ENCODE measurements around the gene TDRD7. TPM values are rescaled to one million over a fixed set of nuclear protein-coding genes. Genes with fewer than 3 reads are reported as not detected.

Gene TDRD7
- total and polyA plus RNA-seq, 2 of the 13 experiments (the other 11 are each of a cell fraction or from before 2014, with no cell fraction given), result 9.8 to 15.5 TPM

GRCh38 chr9:97521576-97522333 lies 109.9 kb downstream of the TDRD7 start (continued):
- TF ChIP-seq USF2 (IDR thresholded peaks at IDR 0.05; ENCODE audit: low read depth, low read length) (no peak), USF2 (CRISPR knock-in tag; IDR thresholded peaks at IDR 0.05; ENCODE audit: borderline replicate concordance) (no peak), HDAC1 (CRISPR knock-in tag; IDR thresholded peaks at IDR 0.05) (no peak), ZNF101 (CRISPR knock-in tag; IDR thresholded peaks at IDR 0.05; ENCODE audit: borderline replicate concordance, low read depth) (no peak)

- Histone ChIP-seq H3K9ac (ENCODE audit: insufficient read depth, low read depth, low read length) (no peak overlapping the region), H2AFZ (ENCODE audit: low read length) (no peak overlapping the region), H3K4me3 (replicated peaks in 1 of 3; ENCODE audit: insufficient read depth in 1 of 3, low read depth in 2 of 3, low read length in 3 of 3) (no peak overlapping the region), H3K4me1 (ENCODE audit: insufficient read depth, low read length) (no peaks in the 10 kb centered on the region), H3K4me2 (ENCODE audit: low read depth, low read length) (no peak overlapping the region), H3K36me3 (replicated peaks in 1 of 2; ENCODE audit: control insufficient read depth in 1 of 2, insufficient read depth in 2 of 2, low read length in 2 of 2) (no peaks in the 10 kb centered on the region), H3K79me2 (ENCODE audit: insufficient read depth, low read length) (no peaks in the 10 kb centered on the region), H3K9me3 (ENCODE audit: low read length) (no peaks in the 10 kb centered on the region), H3K27me3 (ENCODE audit: control insufficient read depth in 1 of 2, insufficient read depth in 2 of 2, low read length in 2 of 2) (peaks cover 1 to 56% of the 10 kb centered on the region in 2 experiments; a peak in 3 of 5 replicates), H4K20me1 (ENCODE audit: insufficient read depth, low read length) (no peaks in the 10 kb centered on the region), H3K27ac (ENCODE audit: extremely low read length, insufficient read depth, low read length) (no peak overlapping the region)
- WGBS (ENCODE audit: low lambda C conversion rate), result 14% methylated on average over 4 of the region's 4 CpGs
- ChIA-PET POLR2A (no interaction called here), CTCF (ENCODE audit: low intra/inter-chr PET ratio, low total read pairs) (no interaction called here)
- no peak for DNase-seq (ENCODE audit: low spot score)
- in situ Hi-C loops (cut with HindIII; ENCODE audit: extremely low pct_ligation_motif_present, low pct_unique_long_range_greater_than_20kb) (no loop called here), intact Hi-C loops (cut with micrococcal nuclease; ENCODE audit: unreplicated experiment) (no loop called here)
- ATAC-seq, result no peak
- no peak for FAIRE-seq
- BruUV-seq (replicated peaks), result no TSS peak
- TF ChIP-seq ZFAT (CRISPR knock-in tag; conservative IDR thresholded peaks at IDR 0.05) (no peak), SP4 (CRISPR knock-in tag; IDR thresholded peaks at IDR 0.05) (no peak), SSRP1 (CRISPR knock-in tag; IDR thresholded peaks at IDR 0.05) (no peak), CERS6 (CRISPR knock-in tag; IDR thresholded peaks at IDR 0.05) (no peak)
- TF ChIP-seq, protein P1, sequence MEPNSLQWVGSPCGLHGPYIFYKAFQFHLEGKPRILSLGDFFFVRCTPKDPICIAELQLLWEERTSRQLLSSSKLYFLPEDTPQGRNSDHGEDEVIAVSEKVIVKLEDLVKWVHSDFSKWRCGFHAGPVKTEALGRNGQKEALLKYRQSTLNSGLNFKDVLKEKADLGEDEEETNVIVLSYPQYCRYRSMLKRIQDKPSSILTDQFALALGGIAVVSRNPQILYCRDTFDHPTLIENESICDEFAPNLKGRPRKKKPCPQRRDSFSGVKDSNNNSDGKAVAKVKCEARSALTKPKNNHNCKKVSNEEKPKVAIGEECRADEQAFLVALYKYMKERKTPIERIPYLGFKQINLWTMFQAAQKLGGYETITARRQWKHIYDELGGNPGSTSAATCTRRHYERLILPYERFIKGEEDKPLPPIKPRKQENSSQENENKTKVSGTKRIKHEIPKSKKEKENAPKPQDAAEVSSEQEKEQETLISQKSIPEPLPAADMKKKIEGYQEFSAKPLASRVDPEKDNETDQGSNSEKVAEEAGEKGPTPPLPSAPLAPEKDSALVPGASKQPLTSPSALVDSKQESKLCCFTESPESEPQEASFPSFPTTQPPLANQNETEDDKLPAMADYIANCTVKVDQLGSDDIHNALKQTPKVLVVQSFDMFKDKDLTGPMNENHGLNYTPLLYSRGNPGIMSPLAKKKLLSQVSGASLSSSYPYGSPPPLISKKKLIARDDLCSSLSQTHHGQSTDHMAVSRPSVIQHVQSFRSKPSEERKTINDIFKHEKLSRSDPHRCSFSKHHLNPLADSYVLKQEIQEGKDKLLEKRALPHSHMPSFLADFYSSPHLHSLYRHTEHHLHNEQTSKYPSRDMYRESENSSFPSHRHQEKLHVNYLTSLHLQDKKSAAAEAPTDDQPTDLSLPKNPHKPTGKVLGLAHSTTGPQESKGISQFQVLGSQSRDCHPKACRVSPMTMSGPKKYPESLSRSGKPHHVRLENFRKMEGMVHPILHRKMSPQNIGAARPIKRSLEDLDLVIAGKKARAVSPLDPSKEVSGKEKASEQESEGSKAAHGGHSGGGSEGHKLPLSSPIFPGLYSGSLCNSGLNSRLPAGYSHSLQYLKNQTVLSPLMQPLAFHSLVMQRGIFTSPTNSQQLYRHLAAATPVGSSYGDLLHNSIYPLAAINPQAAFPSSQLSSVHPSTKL (CRISPR knock-in tag; IDR thresholded peaks at IDR 0.05), result no peak
- TF ChIP-seq, protein P2, sequence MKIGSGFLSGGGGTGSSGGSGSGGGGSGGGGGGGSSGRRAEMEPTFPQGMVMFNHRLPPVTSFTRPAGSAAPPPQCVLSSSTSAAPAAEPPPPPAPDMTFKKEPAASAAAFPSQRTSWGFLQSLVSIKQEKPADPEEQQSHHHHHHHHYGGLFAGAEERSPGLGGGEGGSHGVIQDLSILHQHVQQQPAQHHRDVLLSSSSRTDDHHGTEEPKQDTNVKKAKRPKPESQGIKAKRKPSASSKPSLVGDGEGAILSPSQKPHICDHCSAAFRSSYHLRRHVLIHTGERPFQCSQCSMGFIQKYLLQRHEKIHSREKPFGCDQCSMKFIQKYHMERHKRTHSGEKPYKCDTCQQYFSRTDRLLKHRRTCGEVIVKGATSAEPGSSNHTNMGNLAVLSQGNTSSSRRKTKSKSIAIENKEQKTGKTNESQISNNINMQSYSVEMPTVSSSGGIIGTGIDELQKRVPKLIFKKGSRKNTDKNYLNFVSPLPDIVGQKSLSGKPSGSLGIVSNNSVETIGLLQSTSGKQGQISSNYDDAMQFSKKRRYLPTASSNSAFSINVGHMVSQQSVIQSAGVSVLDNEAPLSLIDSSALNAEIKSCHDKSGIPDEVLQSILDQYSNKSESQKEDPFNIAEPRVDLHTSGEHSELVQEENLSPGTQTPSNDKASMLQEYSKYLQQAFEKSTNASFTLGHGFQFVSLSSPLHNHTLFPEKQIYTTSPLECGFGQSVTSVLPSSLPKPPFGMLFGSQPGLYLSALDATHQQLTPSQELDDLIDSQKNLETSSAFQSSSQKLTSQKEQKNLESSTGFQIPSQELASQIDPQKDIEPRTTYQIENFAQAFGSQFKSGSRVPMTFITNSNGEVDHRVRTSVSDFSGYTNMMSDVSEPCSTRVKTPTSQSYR (CRISPR knock-in tag; IDR thresholded peaks at IDR 0.05; ENCODE audit: borderline replicate concordance), result no peak
- TF ChIP-seq, protein P3, sequence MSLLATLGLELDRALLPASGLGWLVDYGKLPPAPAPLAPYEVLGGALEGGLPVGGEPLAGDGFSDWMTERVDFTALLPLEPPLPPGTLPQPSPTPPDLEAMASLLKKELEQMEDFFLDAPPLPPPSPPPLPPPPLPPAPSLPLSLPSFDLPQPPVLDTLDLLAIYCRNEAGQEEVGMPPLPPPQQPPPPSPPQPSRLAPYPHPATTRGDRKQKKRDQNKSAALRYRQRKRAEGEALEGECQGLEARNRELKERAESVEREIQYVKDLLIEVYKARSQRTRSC (CRISPR knock-in tag; IDR thresholded peaks at IDR 0.05; ENCODE audit: low read depth), result no peak
Observed at GRCh38 chr9:97524424-97524823, 112.5 kb downstream of the TDRD7 start.

Data from HepG2 (cell line).